HepG2 (cell line): ENCODE data around the gene RNF213. TPM values are rescaled to one million over a fixed set of nuclear protein-coding genes. Genes with fewer than 3 reads are reported as not detected.
A peak's percentile ranks its signal among the peaks of the same experiment; 100 is the strongest.

ENCODE experiments used
- ATF6 ChIP-seq: sonication (generic); formaldehyde crosslinking; conservative IDR thresholded peaks from 2 replicates; pipeline ENCODE4 v1.4.0; 2020; ENCODE audit warnings: missing genetic modification reagents
- CHD2 ChIP-seq: IDR thresholded peaks from 2 replicates; pipeline ENCODE4 v1.6.1; 2011; ENCODE audit warnings: low read depth, low read length, improper control_type of control experiment
- CREBL2 ChIP-seq: sonication (generic); formaldehyde crosslinking; IDR thresholded peaks from 2 replicates; pipeline ENCODE4 v1.8.1; 2023; ENCODE audit warnings: missing genetic modification reagents, mild to moderate bottlenecking, borderline replicate concordance
- HCFC1 ChIP-seq: fragments of 150-350 bp; IDR thresholded peaks from 2 replicates; pipeline ENCODE4 v1.6.1; 2014; ENCODE audit warnings: low read depth, low read length
- HNF4G ChIP-seq, 2 experiments: sonication (generic) in 1 of 2; formaldehyde crosslinking in 1 of 2; IDR thresholded peaks; 2 replicates each; pipeline versions ENCODE4 v1.4.0 to v1.6.1; 2011 to 2020; ENCODE audit warnings: borderline replicate concordance in 2 of 2, low read depth in 2 of 2, mild to moderate bottlenecking in 2 of 2, low read length in 1 of 2, missing genetic modification reagents in 1 of 2, moderate library complexity in 1 of 2
- KDM4B ChIP-seq: sonication (generic); formaldehyde crosslinking; IDR thresholded peaks from 2 replicates; pipeline ENCODE4 v1.4.0; 2020; ENCODE audit warnings: missing genetic modification reagents
- MTERF4 ChIP-seq: sonication (generic); formaldehyde crosslinking; IDR thresholded peaks from 2 replicates; pipeline ENCODE4 v1.8.0; 2023; ENCODE audit warnings: mild to moderate bottlenecking, missing genetic modification reagents
- PAF1 ChIP-seq: IDR thresholded peaks from 2 replicates; pipeline ENCODE4 v1.6.1; 2016; ENCODE audit warnings: missing genetic modification reagents, missing compliant biosample characterization
- PHF20 ChIP-seq: sonication (generic); formaldehyde crosslinking; IDR thresholded peaks from 2 replicates; pipeline ENCODE4 v1.5.0; 2020; ENCODE audit warnings: mild to moderate bottlenecking, missing genetic modification reagents
- SKIL ChIP-seq: sonication (generic); formaldehyde crosslinking; IDR thresholded peaks from 2 replicates; pipeline ENCODE4 v1.8.0; 2022; ENCODE audit warnings: missing genetic modification reagents, mild to moderate bottlenecking, moderate library complexity, borderline replicate concordance
- TBL1XR1 ChIP-seq: fragments of 150-350 bp; IDR thresholded peaks from 2 replicates; pipeline ENCODE4 v1.6.1; 2014; ENCODE audit warnings: borderline replicate concordance, low read length; ENCODE audit not compliant: partially characterized antibody
- USF2 ChIP-seq, 2 experiments: sonication (generic) in 1 of 2; formaldehyde crosslinking in 1 of 2; IDR thresholded peaks; 2 replicates each; pipeline versions ENCODE4 v1.5.1 to v1.6.1; 2011 to 2020; ENCODE audit warnings: borderline replicate concordance in 1 of 2, low read depth in 1 of 2, low read length in 1 of 2, mild to moderate bottlenecking in 1 of 2, missing genetic modification reagents in 1 of 2, moderate library complexity in 1 of 2
- ZBTB42 ChIP-seq: sonication (generic); formaldehyde crosslinking; IDR thresholded peaks from 2 replicates; pipeline ENCODE4 v1.5.0; 2020; ENCODE audit warnings: mild to moderate bottlenecking, missing genetic modification reagents
- ZFP36L2 ChIP-seq: sonication (generic); formaldehyde crosslinking; IDR thresholded peaks from 2 replicates; pipeline ENCODE4 v1.4.0; 2020; ENCODE audit warnings: missing genetic modification reagents
- ZIK1 ChIP-seq: sonication (generic); formaldehyde crosslinking; IDR thresholded peaks from 2 replicates; pipeline ENCODE4 v1.5.0; 2020; ENCODE audit warnings: mild to moderate bottlenecking, low read depth, missing genetic modification reagents, borderline replicate concordance
- ZNF710 ChIP-seq: sonication (generic); formaldehyde crosslinking; IDR thresholded peaks from 2 replicates; pipeline ENCODE4 v1.5.0; 2020; ENCODE audit warnings: mild to moderate bottlenecking, missing genetic modification reagents, borderline replicate concordance
- polyA plus RNA-seq, 8 experiments: library from polyadenylated mRNA; depleted of rRNA in 3 of 8; stranded (reverse) in 7 of 8; unstranded in 1 of 8; fragments of >200 nt; fragmentation: Illumina TruSeq in 4 of 8; extraction: Trizol in 4 of 8; gene quantifications; 2 replicates each; pipeline versions ENCODE4 v1.2.1 to v1.2.3, GENCODE V29; 2011 to 2016; ENCODE audit warnings: low read depth in 4 of 8, missing spikeins in 1 of 8, mixed read lengths in 1 of 8; ENCODE audit not compliant: insufficient read depth in 1 of 8
- total RNA-seq, 5 experiments: library from RNA; depleted of rRNA; stranded (reverse); fragments of >200 nt; fragmentation: Illumina TruSeq; extraction: Trizol; gene quantifications; 2 replicates each; pipeline ENCODE4 v1.2.3, GENCODE V29; 2016; ENCODE audit warnings: low read depth in 1 of 5

RNF213 gene
- total and polyA plus RNA-seq, 2 of the 13 experiments (the other 11 are each of a cell fraction or from before 2014, with no cell fraction given) = 38.6 to 38.7 TPM

- no peak for TF ChIP-seq USF2 (IDR thresholded peaks at IDR 0.05; ENCODE audit: low read depth, low read length)
- TF ChIP-seq USF2 (CRISPR knock-in tag; IDR thresholded peaks at IDR 0.05; ENCODE audit: borderline replicate concordance) = peak; percentile 28; the same call in 1 of the 2 replicates
- peak; percentile 93 for TF ChIP-seq KDM4B (CRISPR knock-in tag)
- peak; percentile 79; the same call in 1 of the 2 replicates for TF ChIP-seq MTERF4 (CRISPR knock-in tag)
- TF ChIP-seq ATF6 (CRISPR knock-in tag) = no peak
- TF ChIP-seq PAF1 (CRISPR knock-in tag) = peak; percentile 27; the same call in 1 of the 2 replicates
- peak; percentile 56; the same call in 1 of the 2 replicates for TF ChIP-seq ZBTB42 (CRISPR knock-in tag)
- peak; percentile 65; the same call in 1 of the 2 replicates for TF ChIP-seq ZFP36L2
- peak; percentile 68; the same call in 1 of the 2 replicates for TF ChIP-seq ZIK1
- peak; percentile 68; the same call in 1 of the 2 replicates for TF ChIP-seq HNF4G (IDR thresholded peaks at IDR 0.05; ENCODE audit: borderline replicate concordance, low read depth, low read length)
- TF ChIP-seq HNF4G (CRISPR knock-in tag; IDR thresholded peaks at IDR 0.05; ENCODE audit: borderline replicate concordance, low read depth) = no peak; the same call in 1 of the 2 replicates
- peak; percentile 86 for TF ChIP-seq CHD2
- peak; percentile 83 for TF ChIP-seq TBL1XR1
- 0 out of 2 replicates have a peak, but pooled peaks have one; percentile 10 for TF ChIP-seq HCFC1
- TF ChIP-seq PHF20 (CRISPR knock-in tag) = peak; percentile 56; the same call in 1 of the 2 replicates
- TF ChIP-seq CREBL2 = 0 out of 2 replicates have a peak, but pooled peaks have one; percentile 59
- TF ChIP-seq SKIL (CRISPR knock-in tag) = peak; percentile 96
- peak; percentile 65; the same call in 1 of the 2 replicates for TF ChIP-seq ZNF710 (CRISPR knock-in tag)
Observed at GRCh38 chr17:80261159-80261894, 675 bp downstream of the RNF213 start (continued).
